Ovary (tissue), 3 donors: ENCODE measurements around the gene MOB3A.

Source experiments
- CTCF ChIP-seq, 3 donors: fragments of 450-650 bp in 2 of 3; fragments of 200-600 bp in 1 of 3; IDR thresholded peaks; one replicate each; pipeline versions ENCODE4 v1.5.1 to v1.8.0; 2016 to 2022; ENCODE audit warnings: antibody characterized with exemption in 3 of 3, mild to moderate bottlenecking in 1 of 3
- EP300 ChIP-seq: sonication (generic); formaldehyde crosslinking; IDR thresholded peaks from one replicate; pipeline ENCODE4 v1.6.1; 2017; ENCODE audit warnings: antibody characterized with exemption
- POLR2A ChIP-seq: fragments of 450-650 bp; IDR thresholded peaks from one replicate; pipeline ENCODE4 v1.6.1; 2017; ENCODE audit warnings: antibody characterized with exemption, mild to moderate bottlenecking, moderate library complexity
- donor health status: DM: no; HTN: no; CAD: no.

- no peak for TF ChIP-seq POLR2A
- no peak for TF ChIP-seq CTCF (IDR thresholded peaks at IDR 0.05)
- TF ChIP-seq EP300: no peak
Measured at GRCh38 chr19:2070436-2070827, 25.7 kb downstream of the MOB3A start.
